Breast epithelium (tissue), 4 donors: ENCODE results near the gene SOD1. TPM values are rescaled to one million over a fixed set of nuclear protein-coding genes. Genes with fewer than 3 reads are reported as not detected.

Source experiments
- DNase-seq, 2 donors: peaks; one replicate each; pipeline ENCODE4 v3.0.0-alpha.2; 2019; ENCODE audit warnings: low spot score in 2 of 2
- H3K27ac ChIP-seq, 2 donors: fragments of 200-600 bp; sonication (generic) in 1 of 2; one replicate each; pipeline ENCODE4 v1.5.1; 2016 to 2019; ENCODE audit warnings: mild to moderate bottlenecking in 1 of 2
- H3K27me3 ChIP-seq, 2 donors: fragments of 200-600 bp; sonication (generic) in 1 of 2; one replicate each; pipeline versions ENCODE4 v1.5.1 to v1.6.0; 2017 to 2019; ENCODE audit warnings: control low read depth in 1 of 2, mild to moderate bottlenecking in 1 of 2
- H3K36me3 ChIP-seq: fragments of 200-600 bp; one replicate; pipeline ENCODE4 v1.5.1; 2019
- H3K4me1 ChIP-seq, 2 donors: fragments of 200-600 bp; sonication (generic); one replicate each; pipeline ENCODE4 v1.5.1; 2016 to 2019; ENCODE audit warnings: control low read depth in 1 of 2
- H3K4me3 ChIP-seq, 3 donors: fragments of 200-600 bp; sonication (generic); 1 replicate in 2 of 3; 2 replicates in 1 of 3; pipeline ENCODE4 v1.5.1; 2016 to 2019; ENCODE audit warnings: mild to moderate bottlenecking in 3 of 3, moderate library complexity in 2 of 3
- H3K9me3 ChIP-seq, 2 donors: fragments of 200-600 bp; sonication (generic) in 1 of 2; one replicate each; pipeline ENCODE4 v1.5.1; 2016 to 2019; ENCODE audit warnings: control low read depth in 1 of 2
- POLR2A ChIP-seq: fragments of 450-650 bp; IDR thresholded peaks from one replicate; pipeline ENCODE4 v1.6.1; 2016; ENCODE audit warnings: antibody characterized with exemption, mild to moderate bottlenecking, moderate library complexity
- POLR2AphosphoS5 ChIP-seq, 3 donors: sonication (generic); formaldehyde crosslinking; IDR thresholded peaks; one replicate each; pipeline ENCODE4 v1.6.1; 2017; ENCODE audit warnings: antibody characterized with exemption in 3 of 3
- intact Hi-C: fragments of 100-400 bp; cut with DNase I; formaldehyde crosslinking; loops from one replicate; pipeline ENCODE4 v1.15.1; 2023; ENCODE audit warnings: low total_unique reads
- total RNA-seq, 3 donors: library from RNA; depleted of rRNA; stranded (reverse); fragments of >200 nt; gene quantifications; one replicate each; pipeline ENCODE4 v1.1.0, GENCODE V29; 2016
- TF ChIP-seq, protein P1 (sequence below), 3 donors: fragments of 450-650 bp; IDR thresholded peaks; one replicate each; pipeline ENCODE4 v1.5.1; 2016 to 2017; ENCODE audit warnings: antibody characterized with exemption in 3 of 3, mild to moderate bottlenecking in 3 of 3, moderate library complexity in 3 of 3

SOD1 gene
- total RNA-seq, 3 donors from 2014 or later, result 214 to 314 (median 218) TPM

DNA sequence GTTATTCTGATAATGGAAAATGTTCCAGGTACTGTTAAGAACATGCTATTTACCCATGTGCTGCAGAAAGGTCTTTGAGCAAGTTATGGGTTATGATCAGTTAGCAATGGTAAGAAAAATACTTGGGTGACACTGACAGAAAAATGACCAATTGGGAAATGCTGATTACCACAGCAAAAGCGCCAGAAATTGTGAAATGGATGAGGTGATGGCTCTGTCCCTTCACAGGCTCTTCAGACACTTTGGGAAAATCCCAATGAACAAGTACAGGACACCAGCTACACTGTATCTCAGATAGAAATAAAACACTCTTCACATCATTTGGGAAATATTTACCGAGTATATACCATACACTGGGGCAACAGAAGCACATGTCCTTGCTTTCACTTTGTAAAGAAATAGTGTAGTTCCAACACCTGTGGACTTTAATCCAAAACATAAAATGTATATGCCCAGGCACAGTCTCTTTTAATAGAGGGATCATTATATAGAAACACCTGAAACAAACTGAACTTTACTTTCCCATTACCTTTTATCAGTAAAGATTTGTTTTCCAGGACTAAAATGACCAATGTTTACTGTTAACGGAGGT, 13.9 kb downstream of the SOD1 start:
- H3K36me3 ChIP-seq, result no peaks in the 10 kb centered on the region
- H3K9me3 ChIP-seq, result no peaks in the 10 kb centered on the region
- DNase-seq, result no peak
- H3K27ac ChIP-seq, result no peak overlapping the region
- no peaks in the 10 kb centered on the region for H3K27me3 ChIP-seq
- intact Hi-C loops, result no loop called here
- no peaks in the 10 kb centered on the region for H3K4me1 ChIP-seq
- TF ChIP-seq POLR2A, result no peak
- TF ChIP-seq, protein P1, sequence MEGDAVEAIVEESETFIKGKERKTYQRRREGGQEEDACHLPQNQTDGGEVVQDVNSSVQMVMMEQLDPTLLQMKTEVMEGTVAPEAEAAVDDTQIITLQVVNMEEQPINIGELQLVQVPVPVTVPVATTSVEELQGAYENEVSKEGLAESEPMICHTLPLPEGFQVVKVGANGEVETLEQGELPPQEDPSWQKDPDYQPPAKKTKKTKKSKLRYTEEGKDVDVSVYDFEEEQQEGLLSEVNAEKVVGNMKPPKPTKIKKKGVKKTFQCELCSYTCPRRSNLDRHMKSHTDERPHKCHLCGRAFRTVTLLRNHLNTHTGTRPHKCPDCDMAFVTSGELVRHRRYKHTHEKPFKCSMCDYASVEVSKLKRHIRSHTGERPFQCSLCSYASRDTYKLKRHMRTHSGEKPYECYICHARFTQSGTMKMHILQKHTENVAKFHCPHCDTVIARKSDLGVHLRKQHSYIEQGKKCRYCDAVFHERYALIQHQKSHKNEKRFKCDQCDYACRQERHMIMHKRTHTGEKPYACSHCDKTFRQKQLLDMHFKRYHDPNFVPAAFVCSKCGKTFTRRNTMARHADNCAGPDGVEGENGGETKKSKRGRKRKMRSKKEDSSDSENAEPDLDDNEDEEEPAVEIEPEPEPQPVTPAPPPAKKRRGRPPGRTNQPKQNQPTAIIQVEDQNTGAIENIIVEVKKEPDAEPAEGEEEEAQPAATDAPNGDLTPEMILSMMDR (IDR thresholded peaks at IDR 0.05), result no peak
- TF ChIP-seq POLR2AphosphoS5 (IDR thresholded peaks at IDR 0.05), result no peak
- no peak overlapping the region for H3K4me3 ChIP-seq

DNA sequence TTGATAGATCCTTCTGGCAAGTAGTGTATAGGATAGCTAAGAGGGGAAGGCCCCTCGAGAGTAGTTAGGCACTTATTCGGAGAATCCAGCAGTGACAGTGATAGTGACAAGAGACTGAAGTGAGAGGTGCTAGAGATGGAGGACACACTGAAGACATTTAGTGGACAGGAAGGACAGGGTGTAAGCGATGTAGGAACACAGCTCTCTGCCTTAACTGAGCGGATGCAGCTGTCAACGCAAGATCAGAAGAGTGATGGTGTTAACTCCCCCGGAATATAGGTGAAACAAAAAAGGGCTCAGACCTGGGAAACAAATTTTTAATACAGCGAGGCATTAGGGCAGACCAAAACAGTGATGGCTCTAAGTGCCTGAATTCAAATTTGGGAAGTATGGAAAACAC, 15.8 kb downstream of the SOD1 start:
- Histone ChIP-seq H3K9me3 (no peaks in the 10 kb centered on the region), H3K4me1 (no peaks in the 10 kb centered on the region), H3K36me3 (no peaks in the 10 kb centered on the region), H3K4me3 (no peak overlapping the region), H3K27me3 (no peaks in the 10 kb centered on the region), H3K27ac (no peak overlapping the region)
- TF ChIP-seq POLR2AphosphoS5 (IDR thresholded peaks at IDR 0.05) (no peak), POLR2A (no peak)
- TF ChIP-seq, protein P1 (IDR thresholded peaks at IDR 0.05), result no peak
- intact Hi-C loops, result no loop called here
- DNase-seq, result no peak

DNA sequence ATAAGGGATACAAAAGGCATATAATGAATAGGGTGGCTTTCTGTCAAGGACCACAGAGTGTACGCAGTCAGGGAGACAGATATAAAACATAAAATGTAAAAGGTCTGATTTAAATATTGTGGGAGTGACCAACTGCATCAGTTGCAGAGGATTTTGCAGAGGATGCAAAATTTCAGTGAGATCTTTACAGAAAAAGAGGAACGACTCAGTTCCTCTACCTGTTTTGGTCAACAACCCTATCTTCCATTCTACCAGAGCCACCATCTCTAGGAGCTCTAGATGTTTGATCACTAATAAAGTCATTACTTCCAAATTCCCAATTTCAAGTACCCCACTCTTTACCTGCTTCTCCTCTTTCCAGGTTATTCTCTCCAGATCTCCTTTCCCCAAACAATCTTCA, 16.5 kb downstream of the SOD1 start:
- TF ChIP-seq POLR2A (no peak), POLR2AphosphoS5 (IDR thresholded peaks at IDR 0.05) (no peak)
- TF ChIP-seq, protein P1 (IDR thresholded peaks at IDR 0.05), result no peak
- no peak for DNase-seq

DNA sequence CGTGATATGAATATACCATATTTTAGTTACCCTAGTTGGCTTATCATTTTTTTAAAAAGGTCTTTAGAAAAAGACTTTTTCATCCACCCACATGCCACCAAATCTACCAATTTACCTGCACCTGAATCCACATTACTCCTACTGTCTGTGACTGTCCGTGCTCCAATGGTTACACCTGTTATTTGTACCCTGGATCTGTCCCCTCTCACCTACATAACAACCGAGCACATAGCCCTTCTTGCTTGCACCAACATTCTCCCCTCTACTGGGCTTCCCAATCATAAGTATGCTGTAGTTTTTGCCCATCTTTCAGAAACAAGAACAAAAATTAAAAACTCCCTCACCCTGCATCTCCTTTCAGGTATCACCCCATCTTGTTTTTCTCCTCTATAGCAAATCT, 17.6 kb downstream of the SOD1 start:
- Histone ChIP-seq H3K27ac (no peak overlapping the region), H3K9me3 (no peaks in the 10 kb centered on the region), H3K27me3 (no peaks in the 10 kb centered on the region), H3K36me3 (no peaks in the 10 kb centered on the region), H3K4me3 (no peak overlapping the region), H3K4me1 (no peaks in the 10 kb centered on the region)
- TF ChIP-seq POLR2AphosphoS5 (IDR thresholded peaks at IDR 0.05) (no peak), POLR2A (no peak)
- TF ChIP-seq, protein P1 (IDR thresholded peaks at IDR 0.05), result no peak
- intact Hi-C loops, result no loop called here
- DNase-seq, result no peak

More for the DNA sequence above, 16.5 kb downstream of the SOD1 start:
- Histone ChIP-seq H3K4me3 (no peak overlapping the region), H3K27ac (no peak overlapping the region), H3K36me3 (no peaks in the 10 kb centered on the region), H3K4me1 (no peaks in the 10 kb centered on the region), H3K9me3 (no peaks in the 10 kb centered on the region), H3K27me3 (no peaks in the 10 kb centered on the region)
- intact Hi-C loops, result no loop called here

DNA sequence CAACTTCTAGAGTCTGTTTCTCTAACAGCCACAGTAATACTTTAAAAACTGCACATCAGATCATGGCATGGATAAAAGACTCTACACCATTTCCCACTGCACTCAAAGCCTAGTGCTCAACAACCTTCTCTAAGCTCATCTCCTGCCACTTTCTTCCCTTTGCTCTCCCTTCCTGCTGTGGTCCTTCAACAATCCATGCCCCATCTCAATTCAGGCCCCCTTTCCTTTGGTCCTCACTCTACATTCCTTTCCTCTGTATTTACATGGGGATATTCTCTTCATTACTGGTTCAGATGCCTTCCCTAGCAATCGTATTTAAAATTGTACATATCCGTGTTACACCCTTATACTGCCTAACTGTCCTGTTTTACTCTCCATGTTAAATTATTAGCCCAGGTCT, 19.0 kb downstream of the SOD1 start:
- Histone ChIP-seq H3K27ac (no peak overlapping the region), H3K4me1 (no peaks in the 10 kb centered on the region), H3K4me3 (no peak overlapping the region), H3K27me3 (no peaks in the 10 kb centered on the region), H3K9me3 (no peaks in the 10 kb centered on the region), H3K36me3 (no peaks in the 10 kb centered on the region)
- TF ChIP-seq, protein P1 (IDR thresholded peaks at IDR 0.05), result no peak
- intact Hi-C loops, result no loop called here
- no peak for DNase-seq
